ENCODE data around the gene PRR15L.

DNA sequence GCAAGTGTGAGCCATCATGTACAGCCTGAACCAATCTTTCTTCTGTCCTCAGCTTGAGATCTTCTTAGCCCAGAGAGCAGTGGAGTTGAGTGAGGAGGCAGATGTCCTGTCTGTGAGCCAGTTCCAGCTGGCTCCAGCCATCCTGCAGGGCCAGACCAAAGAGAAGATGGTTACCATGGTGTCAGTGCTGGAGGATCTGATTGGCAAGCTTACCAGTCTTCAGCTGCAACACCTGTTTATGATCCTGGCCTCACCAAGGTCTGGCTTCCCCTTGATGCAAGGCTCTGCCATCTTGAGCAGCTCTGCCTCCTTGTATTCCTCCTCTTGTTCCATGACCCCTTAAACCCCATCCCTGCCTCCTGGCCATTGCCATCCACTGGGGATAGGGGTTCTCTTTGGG lies 22.9 kb upstream of the PRR15L start:
- TF ChIP-seq, protein P1, sequence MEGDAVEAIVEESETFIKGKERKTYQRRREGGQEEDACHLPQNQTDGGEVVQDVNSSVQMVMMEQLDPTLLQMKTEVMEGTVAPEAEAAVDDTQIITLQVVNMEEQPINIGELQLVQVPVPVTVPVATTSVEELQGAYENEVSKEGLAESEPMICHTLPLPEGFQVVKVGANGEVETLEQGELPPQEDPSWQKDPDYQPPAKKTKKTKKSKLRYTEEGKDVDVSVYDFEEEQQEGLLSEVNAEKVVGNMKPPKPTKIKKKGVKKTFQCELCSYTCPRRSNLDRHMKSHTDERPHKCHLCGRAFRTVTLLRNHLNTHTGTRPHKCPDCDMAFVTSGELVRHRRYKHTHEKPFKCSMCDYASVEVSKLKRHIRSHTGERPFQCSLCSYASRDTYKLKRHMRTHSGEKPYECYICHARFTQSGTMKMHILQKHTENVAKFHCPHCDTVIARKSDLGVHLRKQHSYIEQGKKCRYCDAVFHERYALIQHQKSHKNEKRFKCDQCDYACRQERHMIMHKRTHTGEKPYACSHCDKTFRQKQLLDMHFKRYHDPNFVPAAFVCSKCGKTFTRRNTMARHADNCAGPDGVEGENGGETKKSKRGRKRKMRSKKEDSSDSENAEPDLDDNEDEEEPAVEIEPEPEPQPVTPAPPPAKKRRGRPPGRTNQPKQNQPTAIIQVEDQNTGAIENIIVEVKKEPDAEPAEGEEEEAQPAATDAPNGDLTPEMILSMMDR (IDR thresholded peaks at IDR 0.05), result no peak
- TF ChIP-seq POLR2AphosphoS5 (IDR thresholded peaks at IDR 0.05; ENCODE audit: low read depth, low read length), result no peak

Data from Panc1 (cell line).